K562 (cell line): ENCODE results near the gene ATG12. TPM values are rescaled to one million over a fixed set of nuclear protein-coding genes. Genes with fewer than 3 reads are reported as not detected.

Experiments
- ATAC-seq: fragments of 200-7000 bp; cut with Tn5 transposase; 3 replicates; pipeline ENCODE4 v1.9.1; 2020; ENCODE audit warnings: moderate library complexity
- BruUV-seq: library from RNA; stranded (reverse); fragments of 400-500 nt; replicated peaks from 2 replicates; lab custom pipeline; 2021; lab: Mats Ljungman, UMichigan
- CTCF ChIA-PET: fragments of 300-600 bp; formaldehyde crosslinking; extraction: SDS; loops from one replicate; lab custom pipeline; 2021; ENCODE audit warnings: low intra/inter-chr PET ratio; lab: Yijun Ruan, JAX
- POLR2A ChIA-PET: fragments of 300-600, 350-650 bp; sonication (Branson Sonifier 250); formaldehyde crosslinking; extraction: SDS; loops from one replicate; lab custom pipeline; 2021; ENCODE audit warnings: antibody characterized with exemption, inconsistent platforms; lab: Yijun Ruan, JAX
- DNase-seq, 4 experiments: peaks; one replicate each; pipeline versions ENCODE4 v3.0.0 to v3.0.0-alpha.2; 2011 to 2018; ENCODE audit warnings: low spot score in 3 of 4, mixed read lengths in 3 of 4; ENCODE audit errors: extremely low read depth in 1 of 4
- FAIRE-seq: peaks from 2 replicates; lab custom pipeline; 2011; peaks lifted over from hg19 to GRCh38; lab: Jason Lieb, UNC
- H2AFZ ChIP-seq: 2 replicates; pipeline ENCODE4 v1.6.0; 2011; ENCODE audit warnings: low read depth, low read length, control low read depth, inconsistent platforms
- H3K27ac ChIP-seq: fragments of 200-600 bp; 3 replicates; pipeline ENCODE4 v1.8.0; 2011; ENCODE audit warnings: low read depth, mild to moderate bottlenecking, control low read depth, inconsistent platforms, low read length, moderate library complexity, mixed read lengths; ENCODE audit errors: extremely low read depth
- H3K27me3 ChIP-seq, 2 experiments: fragments of 300-600 bp in 1 of 2; 2 replicates in 1 of 2; 3 replicates in 1 of 2; pipeline versions ENCODE4 v1.6.0 to v1.8.0; 2011; ENCODE audit warnings: inconsistent platforms in 2 of 2, low read length in 2 of 2, mild to moderate bottlenecking in 1 of 2, mixed read lengths in 1 of 2, moderate library complexity in 1 of 2; ENCODE audit not compliant: control insufficient read depth in 2 of 2, insufficient read depth in 2 of 2
- H3K36me3 ChIP-seq: fragments of 300-600 bp; 3 replicates; pipeline ENCODE4 v1.8.0; 2011; ENCODE audit warnings: mild to moderate bottlenecking, low read length, inconsistent platforms; ENCODE audit not compliant: control insufficient read depth, insufficient read depth
- H3K4me1 ChIP-seq, 2 experiments: fragments of 200-600 bp in 1 of 2; replicated peaks in 1 of 2; 2 replicates in 1 of 2; 3 replicates in 1 of 2; pipeline versions ENCODE4 v1.5.1 to v1.8.0; 2011; ENCODE audit warnings: inconsistent platforms in 2 of 2, low read length in 2 of 2, mild to moderate bottlenecking in 1 of 2, mixed read lengths in 1 of 2, moderate library complexity in 1 of 2; ENCODE audit not compliant: control insufficient read depth in 2 of 2, insufficient read depth in 2 of 2
- H3K4me2 ChIP-seq: 2 replicates; pipeline ENCODE4 v1.6.1; 2011; ENCODE audit warnings: low read length, control low read depth, inconsistent platforms, mixed read lengths; ENCODE audit not compliant: insufficient read depth
- H3K4me3 ChIP-seq: fragments of 200-600 bp; sonication (generic), shearing (Covaris generic); 2 replicates; pipeline ENCODE4 v1.5.1; 2016; ENCODE audit warnings: control low read depth, inconsistent platforms
- H3K79me2 ChIP-seq: fragments of 200-600 bp; 3 replicates; pipeline ENCODE4 v1.8.0; 2011; ENCODE audit warnings: low read length, inconsistent platforms; ENCODE audit not compliant: control insufficient read depth, insufficient read depth
- H3K9ac ChIP-seq, 2 experiments: 2 replicates each; pipeline versions ENCODE4 v1.6.0 to v1.6.1; 2011; ENCODE audit warnings: low read depth in 2 of 2, low read length in 2 of 2, control low read depth in 1 of 2, inconsistent platforms in 1 of 2, mild to moderate bottlenecking in 1 of 2, mixed read lengths in 1 of 2; ENCODE audit not compliant: insufficient read depth in 1 of 2
- H3K9me1 ChIP-seq: one replicate; pipeline ENCODE4 v1.6.0; 2011; ENCODE audit warnings: inconsistent platforms, mild to moderate bottlenecking, low read length, moderate library complexity; ENCODE audit not compliant: control insufficient read depth, insufficient read depth
- H3K9me3 ChIP-seq: replicated peaks from 2 replicates; pipeline ENCODE4 v1.5.1; 2011; ENCODE audit warnings: low read depth, low read length, inconsistent platforms; ENCODE audit not compliant: control insufficient read depth, insufficient read depth
- H4K20me1 ChIP-seq: replicated peaks from 2 replicates; pipeline ENCODE4 v1.6.1; 2011; ENCODE audit warnings: low read length, inconsistent platforms, mixed read lengths; ENCODE audit not compliant: control insufficient read depth, insufficient read depth
- EHMT2 ChIP-seq: fragments of 450-650 bp; IDR thresholded peaks from 2 replicates; pipeline ENCODE4 v1.6.1; 2018; ENCODE audit warnings: antibody characterized with exemption
- FOXJ3 ChIP-seq: sonication (generic); formaldehyde crosslinking; IDR thresholded peaks from 2 replicates; pipeline ENCODE4 v1.4.0; 2020; ENCODE audit warnings: mild to moderate bottlenecking, missing genetic modification reagents
- NCOA4 ChIP-seq: fragments of 450-650 bp; IDR thresholded peaks from 2 replicates; pipeline ENCODE4 v1.6.1; 2018; ENCODE audit warnings: mild to moderate bottlenecking; ENCODE audit not compliant: partially characterized antibody
- RBFOX2 ChIP-seq: fragments of 200-400 bp; formaldehyde crosslinking; IDR thresholded peaks from 2 replicates; pipeline ENCODE4 v1.6.1; 2017; ENCODE audit warnings: low read depth, mild to moderate bottlenecking, low read length, moderate library complexity
- TAF7 ChIP-seq: fragments of 450-650 bp; IDR thresholded peaks from 2 replicates; pipeline ENCODE4 v1.6.1; 2016; ENCODE audit warnings: missing genetic modification characterization, missing compliant biosample characterization
- ZBTB8A ChIP-seq: fragments of 450-650 bp; IDR thresholded peaks from 2 replicates; pipeline ENCODE4 v1.6.1; 2018; ENCODE audit warnings: mild to moderate bottlenecking, moderate library complexity; ENCODE audit not compliant: partially characterized antibody
- ZNF695 ChIP-seq: fragments of 450-650 bp; formaldehyde crosslinking; IDR thresholded peaks from 2 replicates; pipeline ENCODE4 v1.4.0; 2020; ENCODE audit warnings: mild to moderate bottlenecking, moderate library complexity
- whole genome bisulfite sequencing: fragments of 100-300 bp; shearing (Covaris generic); methylation state at CpG from one replicate; pipeline ENCODE4 v1.1.6; 2016; ENCODE audit warnings: low coverage, mixed read lengths; ENCODE audit not compliant: insufficient coverage; ENCODE audit errors: missing lambda C conversion rate; 5-methylcytosine and 5-hydroxymethylcytosine counted together
- in situ Hi-C: fragments of 300-500 bp; cut with MboI; formaldehyde crosslinking; loops from 4 replicates; pipeline ENCODE4 v1.15.0; 2018; ENCODE audit warnings: inconsistent platforms, mixed read lengths
- intact Hi-C: fragments of 100-400 bp; cut with micrococcal nuclease; formaldehyde crosslinking; loops from 2 replicates; pipeline ENCODE4 v1.14.2; 2022
- polyA plus RNA-seq, 8 experiments: library from polyadenylated mRNA; depleted of rRNA in 4 of 8; stranded (reverse) in 5 of 8; unstranded in 3 of 8; fragments of >200 nt; fragmentation: Nextera tagmentation in 2 of 8; fragmentation: Illumina TruSeq in 1 of 8; extraction: Ambion mirVana in 2 of 8; extraction: Trizol in 1 of 8; gene quantifications; 2 replicates each; pipeline versions ENCODE4 v1.2.1 to v1.2.3, GENCODE V29; 2011 to 2014; ENCODE audit warnings: inconsistent platforms in 1 of 8, missing spikeins in 1 of 8
- total RNA-seq, 7 experiments: library from RNA; depleted of rRNA in 6 of 7; stranded (reverse); fragments of >200 nt in 6 of 7; fragmentation: Illumina TruSeq in 2 of 7; extraction: Trizol in 2 of 7; gene quantifications; 2 replicates each; pipeline versions ENCODE4 v1.2.1 to v1.2.3, GENCODE V29; 2011 to 2021; ENCODE audit warnings: low replicate concordance in 1 of 7
- TF ChIP-seq, protein P1 (sequence below): fragments of 450-650 bp; formaldehyde crosslinking; IDR thresholded peaks from 2 replicates; pipeline ENCODE4 v1.4.0; 2020; ENCODE audit warnings: mild to moderate bottlenecking, mixed read lengths
- TF ChIP-seq, protein P2 (sequence below): fragments of 250-450 bp; sonication (Bioruptor Pico); IDR thresholded peaks from 2 replicates; pipeline ENCODE4 v1.5.0; 2022; ENCODE audit warnings: mild to moderate bottlenecking

Gene ATG12
- total and polyA plus RNA-seq, 9 of the 15 experiments (the other 6 are each of a cell fraction or from before 2014, with no cell fraction given) = 21.6 to 132 (median 61.3) TPM

DNA sequence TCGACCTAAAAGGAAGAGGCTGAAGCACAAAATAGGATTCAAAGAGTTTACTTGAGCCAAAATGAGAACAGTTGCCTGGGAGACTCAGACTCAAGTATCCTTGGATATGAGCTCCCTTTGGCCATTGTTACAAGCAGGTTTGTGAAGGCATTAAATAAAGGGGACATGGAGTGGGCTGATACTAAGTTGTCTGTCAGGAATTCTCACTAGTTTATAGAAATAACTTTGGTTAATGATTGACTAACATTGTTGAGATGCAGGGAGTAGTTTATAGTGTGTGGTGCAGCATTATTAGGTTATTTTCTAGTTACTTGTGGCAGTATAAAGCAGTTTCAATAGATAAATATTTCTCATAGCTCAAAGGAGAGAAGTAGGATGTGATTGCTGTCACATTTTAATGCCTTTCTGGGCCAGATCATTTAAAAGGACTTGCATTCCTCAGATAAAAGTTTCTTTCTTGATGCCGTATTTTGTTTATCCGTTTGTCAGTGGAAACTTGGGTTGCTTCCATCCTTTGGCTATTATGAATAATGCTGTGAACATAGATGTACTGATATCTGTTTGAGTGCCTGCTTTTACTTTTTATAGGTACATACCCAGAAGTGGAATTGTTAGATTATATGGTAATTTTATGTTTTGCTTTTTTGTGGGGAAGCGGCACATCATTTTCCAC lies 9.5 kb upstream of the ATG12 start:
- H3K9me3 ChIP-seq = 0 out of 2 replicates have a peak, but pooled peaks cover 2% of the 10 kb centered on the region
- H2AFZ ChIP-seq = no peak overlapping the region
- no peak overlapping the region for H3K27ac ChIP-seq
- BruUV-seq = no TSS peak
- no peak overlapping the region for H3K4me2 ChIP-seq
- no peaks in the 10 kb centered on the region for H3K9me1 ChIP-seq
- no peak for DNase-seq
- WGBS = 58% methylated on average over 4 of the region's 4 CpGs
- peaks cover 63% of the 10 kb centered on the region for H3K79me2 ChIP-seq
- H3K9ac ChIP-seq = no peak overlapping the region
- no peaks in the 10 kb centered on the region for H3K36me3 ChIP-seq
- no peaks in the 10 kb centered on the region for H4K20me1 ChIP-seq
- ChIA-PET CTCF (no interaction called here), POLR2A (interaction anchor here (1.2 kb wide), 1 partner anchor 9 kb away, joined by 3 read pairs; the partner anchor contains the start of genes AP3S1 and ATG12)
- H3K4me3 ChIP-seq = no peak overlapping the region
- TF ChIP-seq EHMT2 = no peak
- no peak for TF ChIP-seq ZNF695 (CRISPR knock-in tag)
- TF ChIP-seq ZBTB8A = no peak
- no peak for TF ChIP-seq FOXJ3
- TF ChIP-seq, protein P1, sequence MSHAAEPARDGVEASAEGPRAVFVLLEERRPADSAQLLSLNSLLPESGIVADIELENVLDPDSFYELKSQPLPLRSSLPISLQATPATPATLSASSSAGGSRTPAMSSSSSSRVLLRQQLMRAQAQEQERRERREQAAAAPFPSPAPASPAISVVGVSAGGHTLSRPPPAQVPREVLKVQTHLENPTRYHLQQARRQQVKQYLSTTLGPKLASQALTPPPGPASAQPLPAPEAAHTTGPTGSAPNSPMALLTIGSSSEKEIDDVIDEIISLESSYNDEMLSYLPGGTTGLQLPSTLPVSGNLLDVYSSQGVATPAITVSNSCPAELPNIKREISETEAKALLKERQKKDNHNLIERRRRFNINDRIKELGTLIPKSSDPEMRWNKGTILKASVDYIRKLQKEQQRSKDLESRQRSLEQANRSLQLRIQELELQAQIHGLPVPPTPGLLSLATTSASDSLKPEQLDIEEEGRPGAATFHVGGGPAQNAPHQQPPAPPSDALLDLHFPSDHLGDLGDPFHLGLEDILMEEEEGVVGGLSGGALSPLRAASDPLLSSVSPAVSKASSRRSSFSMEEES (CRISPR knock-in tag) = no peak
- TF ChIP-seq, protein P2, sequence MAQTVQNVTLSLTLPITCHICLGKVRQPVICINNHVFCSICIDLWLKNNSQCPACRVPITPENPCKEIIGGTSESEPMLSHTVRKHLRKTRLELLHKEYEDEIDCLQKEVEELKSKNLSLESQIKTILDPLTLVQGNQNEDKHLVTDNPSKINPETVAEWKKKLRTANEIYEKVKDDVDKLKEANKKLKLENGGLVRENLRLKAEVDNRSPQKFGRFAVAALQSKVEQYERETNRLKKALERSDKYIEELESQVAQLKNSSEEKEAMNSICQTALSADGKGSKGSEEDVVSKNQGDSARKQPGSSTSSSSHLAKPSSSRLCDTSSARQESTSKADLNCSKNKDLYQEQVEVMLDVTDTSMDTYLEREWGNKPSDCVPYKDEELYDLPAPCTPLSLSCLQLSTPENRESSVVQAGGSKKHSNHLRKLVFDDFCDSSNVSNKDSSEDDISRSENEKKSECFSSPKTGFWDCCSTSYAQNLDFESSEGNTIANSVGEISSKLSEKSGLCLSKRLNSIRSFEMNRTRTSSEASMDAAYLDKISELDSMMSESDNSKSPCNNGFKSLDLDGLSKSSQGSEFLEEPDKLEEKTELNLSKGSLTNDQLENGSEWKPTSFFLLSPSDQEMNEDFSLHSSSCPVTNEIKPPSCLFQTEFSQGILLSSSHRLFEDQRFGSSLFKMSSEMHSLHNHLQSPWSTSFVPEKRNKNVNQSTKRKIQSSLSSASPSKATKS (CRISPR knock-in tag) = no peak
- no peak for TF ChIP-seq RBFOX2
- no peak for TF ChIP-seq TAF7 (tag)
- TF ChIP-seq NCOA4 = no peak
- H3K27me3 ChIP-seq = no peaks in the 10 kb centered on the region
- FAIRE-seq = peak; percentile 23
- H3K4me1 ChIP-seq = no peaks in the 10 kb centered on the region
- ATAC-seq = no peak
- intact Hi-C loops (no loop called here), in situ Hi-C loops (no loop called here)
